NB4 (cell line): ENCODE data around the gene JMY.

ENCODE experiments used
- DNase-seq: peaks from one replicate; pipeline ENCODE4 v3.0.0; 2010; ENCODE audit warnings: low read depth
- H3K4me3 ChIP-seq: one replicate; pipeline ENCODE4 v1.5.1; 2011; ENCODE audit warnings: mild to moderate bottlenecking, low read depth, low read length, moderate library complexity
- CTCF ChIP-seq: IDR thresholded peaks from one replicate; pipeline ENCODE4 v1.5.1; 2012; ENCODE audit warnings: low read depth, low read length
- MAX ChIP-seq: IDR thresholded peaks from 2 replicates; pipeline ENCODE4 v1.6.1; 2011; ENCODE audit warnings: low read depth, low read length
- MYC ChIP-seq: IDR thresholded peaks from 2 replicates; pipeline ENCODE4 v1.6.1; 2011; ENCODE audit warnings: low read depth, low read length
- POLR2A ChIP-seq: IDR thresholded peaks from 2 replicates; pipeline ENCODE4 v1.6.1; 2011; ENCODE audit warnings: mild to moderate bottlenecking; ENCODE audit not compliant: insufficient read length; ENCODE audit errors: extremely low read depth

The JMY gene

GRCh38 chr5:79209505-79209904 is 26.4 kb upstream of the JMY start:
- DNase-seq: no peak

GRCh38 chr5:79224286-79224984 is 11.5 kb upstream of the JMY start:
- DNase-seq: no peak
- TF ChIP-seq POLR2A (no peak), CTCF (no peak), MYC (no peak), MAX (no peak)
- no peak overlapping the region for H3K4me3 ChIP-seq

More at GRCh38 chr5:79209505-79209904, 26.4 kb upstream of the JMY start:
- H3K4me3 ChIP-seq: no peak overlapping the region
- TF ChIP-seq MYC (no peak), POLR2A (no peak), MAX (no peak), CTCF (no peak)

- H3K4me3 ChIP-seq: no peak overlapping the region
- no peak for DNase-seq
- TF ChIP-seq MAX (no peak), MYC (no peak), CTCF (no peak), POLR2A (no peak)
These were observed 10.9 kb upstream of the JMY start for GRCh38 chr5:79225026-79225425.

GRCh38 chr5:79225441-79225840 is 10.5 kb upstream of the JMY start:
- TF ChIP-seq POLR2A (no peak), MAX (no peak), MYC (no peak), CTCF (no peak)

GRCh38 chr5:79227484-79228025 is 8.4 kb upstream of the JMY start:
- H3K4me3 ChIP-seq: no peak overlapping the region
- TF ChIP-seq MYC: no peak
- no peak for TF ChIP-seq POLR2A
- TF ChIP-seq MAX: no peak
- no peak for TF ChIP-seq CTCF
- no peak for DNase-seq

More at GRCh38 chr5:79225441-79225840, 10.5 kb upstream of the JMY start:
- DNase-seq: no peak
- no peak overlapping the region for H3K4me3 ChIP-seq
